GM12864 (cell line): ENCODE data around the gene PALLD.

Experiments used
- DNase-seq: peaks from one replicate; pipeline ENCODE4 v3.0.0-alpha.2; 2011; ENCODE audit warnings: low read depth
- H3K4me3 ChIP-seq: 2 replicates; pipeline ENCODE4 v1.5.1; 2011; ENCODE audit warnings: mild to moderate bottlenecking, low read depth, low read length, control low read depth
- TF ChIP-seq, protein P1 (sequence below): IDR thresholded peaks from 2 replicates; pipeline ENCODE4 v1.5.1; 2011; ENCODE audit warnings: low read depth, mild to moderate bottlenecking, moderate library complexity, low read length, control low read depth, inconsistent platforms; ENCODE audit errors: missing control alignments

The PALLD gene

DNA sequence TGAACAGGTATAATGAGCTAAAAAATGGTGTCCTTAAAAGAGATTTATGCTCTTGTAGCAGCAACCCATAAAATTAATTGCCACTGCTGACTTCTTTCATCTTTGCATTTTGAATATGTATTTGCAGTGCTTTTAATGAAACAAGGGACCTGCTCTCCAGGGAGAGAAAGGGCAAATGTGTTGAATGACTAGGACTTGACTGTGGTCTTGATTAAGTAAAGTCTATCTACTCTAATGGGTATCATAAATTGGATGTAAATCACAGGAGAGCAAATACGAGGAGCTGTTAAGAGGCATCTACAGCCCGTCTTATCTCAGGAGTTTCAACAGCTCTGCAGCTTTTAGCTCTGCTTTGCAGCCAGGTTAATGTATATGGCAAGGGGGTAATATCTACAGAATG, 216.4 kb downstream of the PALLD start:
- TF ChIP-seq, protein P1, sequence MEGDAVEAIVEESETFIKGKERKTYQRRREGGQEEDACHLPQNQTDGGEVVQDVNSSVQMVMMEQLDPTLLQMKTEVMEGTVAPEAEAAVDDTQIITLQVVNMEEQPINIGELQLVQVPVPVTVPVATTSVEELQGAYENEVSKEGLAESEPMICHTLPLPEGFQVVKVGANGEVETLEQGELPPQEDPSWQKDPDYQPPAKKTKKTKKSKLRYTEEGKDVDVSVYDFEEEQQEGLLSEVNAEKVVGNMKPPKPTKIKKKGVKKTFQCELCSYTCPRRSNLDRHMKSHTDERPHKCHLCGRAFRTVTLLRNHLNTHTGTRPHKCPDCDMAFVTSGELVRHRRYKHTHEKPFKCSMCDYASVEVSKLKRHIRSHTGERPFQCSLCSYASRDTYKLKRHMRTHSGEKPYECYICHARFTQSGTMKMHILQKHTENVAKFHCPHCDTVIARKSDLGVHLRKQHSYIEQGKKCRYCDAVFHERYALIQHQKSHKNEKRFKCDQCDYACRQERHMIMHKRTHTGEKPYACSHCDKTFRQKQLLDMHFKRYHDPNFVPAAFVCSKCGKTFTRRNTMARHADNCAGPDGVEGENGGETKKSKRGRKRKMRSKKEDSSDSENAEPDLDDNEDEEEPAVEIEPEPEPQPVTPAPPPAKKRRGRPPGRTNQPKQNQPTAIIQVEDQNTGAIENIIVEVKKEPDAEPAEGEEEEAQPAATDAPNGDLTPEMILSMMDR, result no peak
- H3K4me3 ChIP-seq, result no peak overlapping the region
- no peak for DNase-seq

DNA sequence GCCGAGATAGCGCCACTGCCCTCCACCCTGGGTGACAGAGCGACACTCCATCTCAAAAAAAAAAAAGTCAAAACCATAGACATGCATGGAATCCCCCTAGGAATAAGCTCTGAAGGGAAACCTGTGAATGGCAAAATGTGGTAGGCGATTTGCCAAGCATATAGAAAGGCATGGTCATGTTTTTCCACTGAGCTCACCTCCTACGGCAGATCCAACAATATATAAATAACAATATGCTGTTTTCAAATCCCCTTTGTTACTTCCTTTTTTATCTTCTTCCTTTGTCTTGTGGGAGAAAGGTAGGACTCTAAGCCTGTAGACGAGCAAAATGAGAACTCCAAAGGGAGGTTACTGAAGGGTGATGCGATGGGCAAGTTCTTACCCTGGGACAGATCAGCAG, 219.0 kb downstream of the PALLD start:
- H3K4me3 ChIP-seq, result no peak overlapping the region
- no peak for DNase-seq
- TF ChIP-seq, protein P1, result no peak

DNA sequence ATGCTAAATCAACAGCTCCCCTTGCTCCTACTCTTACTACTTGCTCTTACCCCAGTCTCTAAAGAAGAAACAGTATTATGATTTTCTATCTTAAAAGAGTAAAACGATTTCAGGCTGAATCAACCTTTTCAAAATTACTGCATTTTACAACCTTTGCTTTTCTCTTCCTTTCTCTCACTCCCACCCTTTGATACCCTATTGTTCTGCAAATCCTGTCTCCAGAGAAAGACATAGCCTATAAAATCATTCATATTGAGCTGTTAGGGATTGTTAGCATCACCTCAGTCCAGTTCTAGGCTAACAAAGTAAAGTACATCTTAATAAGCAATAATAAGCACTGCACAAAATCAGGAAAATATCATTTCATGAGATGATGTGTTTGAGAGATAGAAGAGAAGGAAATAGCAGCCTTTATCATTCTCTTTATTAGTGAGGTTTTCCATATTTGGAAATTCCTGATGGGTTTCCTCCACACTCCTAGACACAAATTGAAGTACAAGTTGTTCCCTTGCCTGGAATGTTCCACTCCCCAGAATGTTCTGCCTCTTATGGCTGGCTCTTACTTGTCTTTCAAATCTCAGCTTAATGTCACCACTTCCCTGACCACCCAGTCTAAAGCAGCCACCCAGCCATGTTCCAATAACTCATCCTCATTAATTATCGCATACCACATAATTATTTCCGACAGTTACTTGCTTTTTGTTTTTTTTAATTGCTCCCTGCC, 219.7 kb downstream of the PALLD start:
- DNase-seq, result no peak
- no peak overlapping the region for H3K4me3 ChIP-seq
- TF ChIP-seq, protein P1, result no peak

DNA sequence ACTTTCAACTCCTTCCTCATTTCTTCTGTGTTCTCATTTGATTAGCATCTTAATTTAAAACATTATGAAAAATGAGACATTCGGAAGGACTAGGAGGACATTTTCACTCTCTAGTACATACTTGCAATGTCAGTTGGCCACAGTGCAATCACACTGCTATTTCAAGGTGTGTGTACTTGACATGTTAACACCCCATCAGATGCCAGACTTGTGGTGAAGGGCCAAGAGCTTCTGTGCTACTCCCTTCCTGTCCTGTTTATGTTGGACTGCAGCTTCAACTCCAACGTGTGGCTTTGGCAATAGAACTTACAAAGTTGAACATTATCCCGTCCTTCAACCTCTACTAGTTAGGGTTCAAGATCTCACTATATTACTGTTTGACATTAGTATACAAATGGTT, 221.0 kb downstream of the PALLD start:
- TF ChIP-seq, protein P1, result no peak
- DNase-seq, result no peak
- no peak overlapping the region for H3K4me3 ChIP-seq

DNA sequence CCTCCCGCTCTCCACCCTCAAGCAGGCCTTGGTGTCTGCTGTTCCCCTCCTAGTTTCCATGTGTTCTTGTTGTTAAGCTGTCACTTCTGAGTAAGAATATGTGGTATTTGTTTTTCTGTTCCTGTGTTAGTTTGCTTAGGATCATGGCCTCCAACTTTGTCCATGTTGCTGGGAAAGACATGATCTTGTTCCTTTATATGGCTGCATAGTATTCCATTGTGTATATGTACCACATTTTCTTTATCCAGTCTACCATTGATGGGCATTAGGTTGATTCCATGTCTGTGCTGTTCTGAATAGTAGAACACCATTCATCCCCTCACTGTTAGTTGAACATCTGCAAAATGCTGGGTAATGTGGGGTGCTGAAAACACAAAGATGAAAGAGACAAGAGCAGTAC, 222.9 kb downstream of the PALLD start:
- TF ChIP-seq, protein P1, result no peak
- H3K4me3 ChIP-seq, result no peak overlapping the region
- no peak for DNase-seq

DNA sequence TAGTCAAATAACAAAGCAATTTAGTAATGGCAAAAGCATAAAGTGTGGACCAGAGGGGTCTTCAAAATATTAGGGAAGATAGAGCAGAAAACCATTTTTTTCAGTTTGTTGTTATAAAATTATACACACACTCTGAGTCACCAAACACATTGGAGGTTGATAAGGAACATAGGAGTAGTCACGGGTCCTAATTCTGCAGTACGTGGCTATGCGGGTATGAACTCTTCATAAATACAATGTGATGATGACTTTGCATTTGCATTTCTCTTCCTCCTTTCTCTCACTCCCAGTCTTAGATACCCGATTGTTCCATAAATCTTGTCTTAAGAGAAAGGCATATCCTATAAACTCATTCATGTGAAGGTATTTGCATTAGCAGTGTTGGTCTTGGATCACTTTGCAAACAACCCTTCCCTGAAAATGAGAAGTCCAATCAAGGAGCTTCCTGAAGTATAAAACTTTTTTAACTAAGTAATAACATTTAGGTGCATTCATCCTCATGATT, 223.6 kb downstream of the PALLD start:
- no peak overlapping the region for H3K4me3 ChIP-seq
- DNase-seq, result no peak

More for the DNA sequence above, 223.6 kb downstream of the PALLD start:
- TF ChIP-seq, protein P1, result no peak
